B cell (primary cell): ENCODE results near the gene TMEM150C. TPM values are rescaled to one million over a fixed set of nuclear protein-coding genes. Genes with fewer than 3 reads are reported as not detected.

Experiments used
- ATAC-seq: fragments of 200-7000 bp; cut with Tn5 transposase; one replicate; pipeline ENCODE4 v1.10.0; 2021; ENCODE audit warnings: low read depth, mild to moderate bottlenecking, moderate number of reproducible peaks, moderate library complexity
- CTCF ChIA-PET: fragments of 350-600 bp; sonication (Branson Sonifier 250); formaldehyde crosslinking; loops from one replicate; lab custom pipeline; 2021; ENCODE audit warnings: antibody characterized with exemption, inconsistent platforms; lab: Charles Lee
- POLR2A ChIA-PET: fragments of 350-600 bp; sonication (Branson Sonifier 250); formaldehyde crosslinking; loops from one replicate; lab custom pipeline; 2021; ENCODE audit warnings: antibody characterized with exemption; lab: Charles Lee
- DNase-seq: peaks from one replicate; pipeline ENCODE4 v3.0.0; 2013
- H2AFZ ChIP-seq: 2 replicates; pipeline ENCODE4 v1.6.1; 2012; ENCODE audit warnings: mild to moderate bottlenecking, low read depth, low read length; ENCODE audit not compliant: insufficient read depth, poor library complexity, severe bottlenecking
- H3K27ac ChIP-seq, 2 donors: 1 replicate in 1 of 2; 2 replicates in 1 of 2; pipeline ENCODE4 v1.5.1; 2012 to 2013; ENCODE audit warnings: low read length in 2 of 2, mild to moderate bottlenecking in 2 of 2, moderate library complexity in 1 of 2
- H3K27me3 ChIP-seq, 4 experiments: fragments of 200-600 bp in 1 of 4; sonication (generic) in 1 of 4; replicated peaks in 1 of 4; 1 replicate in 2 of 4; 2 replicates in 2 of 4; pipeline versions ENCODE4 v1.6.1 to v1.7.0; 2013 to 2016; ENCODE audit warnings: low read length in 3 of 4, mild to moderate bottlenecking in 2 of 4, mixed read lengths in 1 of 4, moderate library complexity in 1 of 4; ENCODE audit not compliant: insufficient read depth in 4 of 4, control insufficient read depth in 3 of 4; ENCODE audit errors: control extremely low read depth in 1 of 4
- H3K36me3 ChIP-seq, 2 experiments: replicated peaks in 1 of 2; 1 replicate in 1 of 2; 2 replicates in 1 of 2; pipeline versions ENCODE4 v1.6.1 to v1.7.1; 2013; ENCODE audit warnings: low read length in 1 of 2; ENCODE audit not compliant: insufficient read depth in 2 of 2, control insufficient read depth in 1 of 2; ENCODE audit errors: control extremely low read depth in 1 of 2, extremely low read depth in 1 of 2
- H3K4me1 ChIP-seq, 2 donors: fragments of 200-600 bp in 1 of 2; sonication (generic) in 1 of 2; 1 replicate in 1 of 2; 2 replicates in 1 of 2; pipeline versions ENCODE4 v1.5.1 to v1.6.1; 2013 to 2017; ENCODE audit warnings: low read length in 2 of 2; ENCODE audit not compliant: control insufficient read depth in 2 of 2, insufficient read depth in 2 of 2
- H3K4me2 ChIP-seq: replicated peaks from 2 replicates; pipeline ENCODE3; 2012; ENCODE audit warnings: mild to moderate bottlenecking, low read depth, low read length; ENCODE audit not compliant: poor library complexity, severe bottlenecking
- H3K4me3 ChIP-seq, 5 experiments: fragments of 200-600 bp in 1 of 5; sonication (generic) in 1 of 5; 1 replicate in 3 of 5; 2 replicates in 2 of 5; pipeline versions ENCODE4 v1.5.1 to v1.7.0; 2011 to 2016; ENCODE audit warnings: low read length in 4 of 5, mild to moderate bottlenecking in 4 of 5, low read depth in 2 of 5, control low read depth in 1 of 5, moderate library complexity in 1 of 5; ENCODE audit not compliant: insufficient read depth in 1 of 5; ENCODE audit errors: control extremely low read depth in 1 of 5, extremely low read depth in 1 of 5
- H3K79me2 ChIP-seq: fragments of 200-600 bp; sonication (generic); one replicate; pipeline ENCODE4 v1.6.0; 2016; ENCODE audit warnings: low read length; ENCODE audit not compliant: control insufficient read depth, insufficient read depth
- H3K9ac ChIP-seq: fragments of 200-600 bp; sonication (generic); 2 replicates; pipeline ENCODE4 v1.6.1; 2017; ENCODE audit warnings: mild to moderate bottlenecking, low read length, moderate library complexity
- H3K9me3 ChIP-seq, 3 donors: one replicate each; pipeline versions ENCODE4 v1.6.1 to v1.7.1; 2013; ENCODE audit warnings: low read length in 2 of 3; ENCODE audit not compliant: control insufficient read depth in 2 of 3, insufficient read depth in 1 of 3; ENCODE audit errors: control extremely low read depth in 1 of 3
- H4K20me1 ChIP-seq: 2 replicates; pipeline ENCODE4 v1.6.0; 2012; ENCODE audit warnings: mild to moderate bottlenecking, low read length; ENCODE audit not compliant: insufficient read depth, control insufficient read depth, poor library complexity, severe bottlenecking
- H3K27ac Mint-ChIP-seq: one replicate; pipeline ENCODE4 v1.8.0; 2021; ENCODE audit warnings: mixed read lengths
- H3K27me3 Mint-ChIP-seq: one replicate; pipeline ENCODE4 v1.8.0; 2021; ENCODE audit warnings: mixed read lengths
- H3K4me1 Mint-ChIP-seq: one replicate; pipeline ENCODE4 v1.8.0; 2021; ENCODE audit warnings: mixed read lengths
- H3K4me3 Mint-ChIP-seq: one replicate; pipeline ENCODE4 v1.8.0; 2021; ENCODE audit warnings: mixed read lengths
- H3K9me3 Mint-ChIP-seq: one replicate; pipeline ENCODE4 v1.8.0; 2022; ENCODE audit warnings: mixed read lengths; ENCODE audit not compliant: insufficient read depth
- CTCF ChIP-seq: fragments of 200-600 bp; IDR thresholded peaks from one replicate; pipeline ENCODE4 v1.8.0; 2022; ENCODE audit warnings: antibody characterized with exemption, mild to moderate bottlenecking
- EZH2 ChIP-seq: IDR thresholded peaks from 2 replicates; pipeline ENCODE4 v1.6.1; 2012; ENCODE audit warnings: borderline replicate concordance, low read depth, mild to moderate bottlenecking, moderate library complexity, low read length; ENCODE audit not compliant: insufficient read depth, poor library complexity, severe bottlenecking
- WGBS: methylation state at CpG from one replicate; pipeline ENCODE4 v1.1.5; 2013; ENCODE audit warnings: missing lambda C conversion rate; ENCODE audit not compliant: insufficient coverage; 5-methylcytosine and 5-hydroxymethylcytosine counted together
- intact Hi-C: fragments of 100-400 bp; cut with micrococcal nuclease; formaldehyde crosslinking; loops from one replicate; pipeline ENCODE4 v1.10.0; 2022
- polyA plus RNA-seq: library from polyadenylated mRNA; depleted of rRNA; stranded (reverse); fragments of >200 nt; gene quantifications from 2 replicates; pipeline ENCODE4 v1.2.3, GENCODE V29; 2012
- total RNA-seq, 2 donors: library from RNA; stranded (reverse); fragments of 120-200 nt in 1 of 2; gene quantifications; 1 replicate in 1 of 2; 2 replicates in 1 of 2; pipeline versions ENCODE4 v1.2.3 to v1.2.4, GENCODE V29; 2013 to 2022

TMEM150C gene
- total and polyA plus RNA-seq, 2 donors (not counting 1 experiment from before 2014, with no cell fraction given) = 0.04 TPM; not detected in 1

- Histone ChIP-seq H3K79me2 (peaks cover 90% of the 10 kb centered on the region), H3K4me1 (peaks cover 5 to 15% of the 10 kb centered on the region in 2 donors), H4K20me1 (peaks cover 50% of the 10 kb centered on the region), H2AFZ (no peak overlapping the region), H3K36me3 (peaks cover 0 to 15% of the 10 kb centered on the region in 2 experiments), H3K4me2 (no peak overlapping the region), H3K9ac (no peak overlapping the region), H3K4me3 (no peak overlapping the region), H3K27ac (no peak overlapping the region), H3K9me3 (no peaks in the 10 kb centered on the region), H3K27me3 (no peaks in the 10 kb centered on the region)
- POLR2A ChIA-PET = no interaction called here
- ATAC-seq = no peak
- H3K27me3 Mint-ChIP-seq = no peaks in the 10 kb centered on the region
- H3K27ac Mint-ChIP-seq = no peak overlapping the region
- WGBS = 100% methylated on average over 1 of the region's 7 CpGs
- DNase-seq = no peak
- no peaks in the 10 kb centered on the region for H3K9me3 Mint-ChIP-seq
- intact Hi-C loops = no loop called here
- H3K4me1 Mint-ChIP-seq = peaks cover 51% of the 10 kb centered on the region
- TF ChIP-seq EZH2 (no peak), CTCF (no peak)
- CTCF ChIA-PET = interaction anchor here (0.6 kb wide), 1 partner anchor 847 kb away, joined by 3 read pairs; no protein-coding TSS in a partner anchor
- no peak overlapping the region for H3K4me3 Mint-ChIP-seq
Measured at GRCh38 chr4:82434949-82435348, 126.8 kb downstream of the TMEM150C start.

GRCh38 chr4:82433791-82434190, 128.0 kb downstream of the TMEM150C start:
- CTCF ChIA-PET = no interaction called here
- no peak overlapping the region for H3K27ac Mint-ChIP-seq

More at GRCh38 chr4:82433791-82434190, 128.0 kb downstream of the TMEM150C start:
- Histone ChIP-seq H3K9ac (no peak overlapping the region), H4K20me1 (peaks cover 45% of the 10 kb centered on the region), H3K4me1 (peaks cover 5 to 15% of the 10 kb centered on the region in 2 donors), H3K4me2 (no peak overlapping the region), H3K4me3 (no peak overlapping the region), H3K36me3 (peaks cover 0 to 15% of the 10 kb centered on the region in 2 experiments), H3K27me3 (no peaks in the 10 kb centered on the region), H3K9me3 (no peaks in the 10 kb centered on the region), H2AFZ (no peak overlapping the region), H3K27ac (no peak overlapping the region), H3K79me2 (peaks cover 82% of the 10 kb centered on the region)
- WGBS = no CpG with 5 or more reads among the region's 2 CpGs
- H3K4me3 Mint-ChIP-seq = no peak overlapping the region
- H3K4me1 Mint-ChIP-seq = peaks cover 43% of the 10 kb centered on the region
- ATAC-seq (no peak), DNase-seq (no peak)
- POLR2A ChIA-PET = no interaction called here
- H3K9me3 Mint-ChIP-seq = no peaks in the 10 kb centered on the region
- H3K27me3 Mint-ChIP-seq = no peaks in the 10 kb centered on the region
- TF ChIP-seq CTCF (no peak), EZH2 (no peak)
- intact Hi-C loops = no loop called here

Other genes with a start within 250 kb of the TMEM150C start
- gene HNRNPD, start 188.0 kb downstream of the TMEM150C start, total RNA-seq = 266 and 280 TPM in 2 replicates
- 120 and 308 TPM in 2 replicates for gene HNRNPD, start 188.0 kb downstream of the TMEM150C start, polyA plus RNA-seq
- 359 and 370 TPM in 2 replicates for gene HNRNPDL, start 131.5 kb downstream of the TMEM150C start, total RNA-seq
- 296 and 674 TPM in 2 replicates for gene HNRNPDL, start 131.5 kb downstream of the TMEM150C start, polyA plus RNA-seq
- 18.4 and 20.2 TPM in 2 replicates for gene ENOPH1, start 131.4 kb downstream of the TMEM150C start, total RNA-seq
- 10.9 and 13.6 TPM in 2 replicates for gene ENOPH1, start 131.4 kb downstream of the TMEM150C start, polyA plus RNA-seq
- not detected in 2 replicates for gene SCD5, start 236.8 kb upstream of the TMEM150C start, total RNA-seq
- gene SCD5, start 236.8 kb upstream of the TMEM150C start, polyA plus RNA-seq = 0.03 TPM in 1 of 2 replicates, not detected in the other